CD1c-positive myeloid dendritic cell (primary cell): ENCODE results near the gene CUL4B.
"Not testable (repeated sequence)": the region's sequence is repeated elsewhere in the genome, so short reads cannot be mapped to it uniquely, and the experiment has no call there.

Experiments used
- DNase-seq: peaks from one replicate; pipeline ENCODE4 v3.0.0-alpha.2; 2016; ENCODE audit errors: extremely low spot score

CUL4B gene

DNA sequence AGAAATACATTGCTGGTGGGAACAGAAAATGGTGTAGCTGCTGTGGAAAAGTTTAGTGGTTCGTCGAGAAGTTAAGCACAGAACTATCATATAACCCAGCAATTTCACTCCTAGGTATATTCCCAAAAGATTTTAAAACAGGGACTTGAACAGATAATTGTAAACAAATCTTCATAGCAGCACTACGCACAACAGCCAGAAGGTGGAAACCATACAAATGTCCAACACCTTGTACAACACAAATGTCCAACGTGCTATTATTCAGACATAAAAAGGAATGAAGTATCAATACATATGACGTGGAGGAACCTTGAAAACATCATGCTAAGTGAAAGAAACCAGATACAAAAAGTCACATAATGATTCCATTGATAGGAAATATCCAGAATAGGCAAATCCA lies 37.9 kb downstream of the CUL4B start:
- DNase-seq, result no peak

GRCh38 chrX:120517936-120518335 lies 42.8 kb downstream of the CUL4B start:
- DNase-seq, result no peak

GRCh38 chrX:120514236-120514635 lies 46.5 kb downstream of the CUL4B start:
- no peak for DNase-seq

- no peak for DNase-seq
Measured at GRCh38 chrX:120512627-120513026, 48.1 kb downstream of the CUL4B start.

DNA sequence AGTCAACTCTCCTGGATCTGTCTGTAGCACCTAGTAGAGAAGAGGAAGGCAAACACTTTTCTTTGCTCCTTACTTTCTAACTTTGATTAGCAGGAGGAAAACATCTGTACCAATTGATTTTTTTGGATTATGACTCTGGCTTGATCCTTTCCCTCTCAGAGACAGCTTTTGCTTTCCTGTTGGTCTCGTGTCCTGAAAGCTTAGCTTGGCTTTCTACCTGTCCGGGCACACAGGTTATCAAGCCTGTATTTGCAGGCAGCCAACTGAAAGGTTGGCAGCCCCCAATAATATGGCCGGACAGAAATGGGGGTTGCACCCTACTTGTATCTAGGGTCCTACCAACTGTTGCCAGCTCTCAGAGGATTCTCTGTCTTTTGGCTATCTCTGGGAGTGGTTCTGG lies 48.5 kb downstream of the CUL4B start:
- no peak for DNase-seq

- no peak for DNase-seq
Measured at GRCh38 chrX:120504569-120504968, 56.2 kb downstream of the CUL4B start.

- no peak for DNase-seq
Measured at GRCh38 chrX:120499301-120500072, 61.3 kb downstream of the CUL4B start.

DNA sequence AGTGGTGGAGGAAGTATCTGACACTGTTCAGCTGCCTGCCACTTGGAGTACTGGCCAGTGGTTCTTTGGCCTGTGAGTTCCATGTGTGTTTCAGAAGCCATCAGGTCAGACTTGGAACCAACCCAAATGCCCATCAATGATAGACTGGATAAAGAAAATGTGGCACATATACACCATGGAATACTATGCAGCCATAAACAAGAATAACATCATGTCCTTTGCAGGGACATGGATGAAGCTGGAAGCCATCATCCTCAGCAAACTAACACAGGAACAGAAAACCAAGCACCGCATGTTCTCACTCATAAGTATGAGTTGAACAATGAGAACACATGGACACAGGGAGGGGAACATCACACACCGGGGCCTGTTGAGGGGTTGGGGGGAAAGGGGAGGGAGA lies 70.6 kb downstream of the CUL4B start:
- not testable (repeated sequence) for DNase-seq

GRCh38 chrX:120486786-120487185 lies 74.0 kb downstream of the CUL4B start:
- DNase-seq, result no peak

GRCh38 chrX:120485638-120486520 lies 74.9 kb downstream of the CUL4B start:
- DNase-seq, result peak; percentile 88

DNA sequence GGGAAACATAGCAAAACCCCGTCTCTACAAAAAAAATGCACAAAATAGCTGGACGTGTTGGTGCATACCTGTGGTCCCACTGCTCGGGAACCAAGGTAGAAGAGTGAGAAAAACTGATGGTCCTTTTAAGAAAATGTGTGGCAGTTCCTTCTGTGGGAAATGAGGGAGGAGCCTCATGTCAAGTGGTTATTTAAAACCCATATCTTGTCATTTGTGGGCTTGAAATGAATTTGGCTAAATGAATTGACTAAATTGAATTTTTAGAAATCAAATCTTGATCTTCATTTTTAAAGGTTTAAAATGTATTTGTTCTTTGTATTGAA lies 75.5 kb downstream of the CUL4B start:
- no peak for DNase-seq

DNA sequence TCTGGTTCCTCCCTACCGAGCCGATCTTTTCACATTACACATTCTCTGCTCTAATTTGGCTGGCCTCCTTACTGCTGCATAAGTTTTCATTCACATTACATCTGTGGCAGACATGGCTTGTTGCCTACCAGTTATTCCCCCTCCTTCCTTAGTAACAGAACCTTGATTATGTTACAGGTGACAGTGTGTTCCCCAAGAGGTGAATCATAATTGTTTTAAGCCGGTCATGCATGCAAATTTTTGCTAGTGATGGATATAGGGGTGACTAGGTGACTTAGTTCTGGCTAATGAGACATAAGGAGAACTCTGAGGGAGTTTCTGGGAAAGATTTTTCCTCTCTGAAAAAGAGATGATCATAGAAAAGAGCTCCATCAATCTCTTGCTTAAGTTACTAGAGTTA lies 83.3 kb downstream of the CUL4B start:
- DNase-seq, result no peak

- no peak for DNase-seq
Measured at GRCh38 chrX:120476714-120477113, 84.0 kb downstream of the CUL4B start.

- DNase-seq, result peak; percentile 22
Measured at GRCh38 chrX:120475447-120475846, 85.3 kb downstream of the CUL4B start.
